ENCODE results near the gene NDST4.

- TF ChIP-seq CTCF (IDR thresholded peaks at IDR 0.05 in 8 of 11, conservative IDR thresholded peaks at IDR 0.05 in 3 of 11) (no peak), POLR2A (IDR thresholded peaks at IDR 0.05) (no peak), POLR2AphosphoS5 (IDR thresholded peaks at IDR 0.05) (no peak)
These were observed 192.2 kb downstream of the NDST4 start for GRCh38 chr4:114921191-114921590.

Data from spleen (tissue), 7 donors.